Spleen (tissue), 7 donors: ENCODE data around the gene MEIS1.

Source experiments
- POLR2AphosphoS5 ChIP-seq, 3 donors: sonication (generic); formaldehyde crosslinking; IDR thresholded peaks; one replicate each; pipeline ENCODE4 v1.5.1; 2017; ENCODE audit warnings: antibody characterized with exemption in 3 of 3
- TF ChIP-seq, protein P1 (sequence below), 11 experiments: fragments of 200-600 bp in 7 of 11; fragments of 450-650 bp in 4 of 11; sonication (generic) in 4 of 11; IDR thresholded peaks in 8 of 11; conservative IDR thresholded peaks in 3 of 11; 1 replicate in 7 of 11; 2 replicates in 4 of 11; pipeline versions ENCODE4 v1.4.0 to v1.8.0; 2016 to 2021; ENCODE audit warnings: antibody characterized with exemption in 11 of 11, inconsistent platforms in 4 of 11, mild to moderate bottlenecking in 1 of 11
- donor health status: DM: no; HTN: no; CAD: no; lungs with moderate emphysema.
- donor health status: DM: no; HTN: no; CAD: no.
- donor health status: DM: no; HTN: no; CAD: no.

GRCh38 chr2:66534461-66534860 is 99.5 kb downstream of the MEIS1 start:
- TF ChIP-seq, protein P1, sequence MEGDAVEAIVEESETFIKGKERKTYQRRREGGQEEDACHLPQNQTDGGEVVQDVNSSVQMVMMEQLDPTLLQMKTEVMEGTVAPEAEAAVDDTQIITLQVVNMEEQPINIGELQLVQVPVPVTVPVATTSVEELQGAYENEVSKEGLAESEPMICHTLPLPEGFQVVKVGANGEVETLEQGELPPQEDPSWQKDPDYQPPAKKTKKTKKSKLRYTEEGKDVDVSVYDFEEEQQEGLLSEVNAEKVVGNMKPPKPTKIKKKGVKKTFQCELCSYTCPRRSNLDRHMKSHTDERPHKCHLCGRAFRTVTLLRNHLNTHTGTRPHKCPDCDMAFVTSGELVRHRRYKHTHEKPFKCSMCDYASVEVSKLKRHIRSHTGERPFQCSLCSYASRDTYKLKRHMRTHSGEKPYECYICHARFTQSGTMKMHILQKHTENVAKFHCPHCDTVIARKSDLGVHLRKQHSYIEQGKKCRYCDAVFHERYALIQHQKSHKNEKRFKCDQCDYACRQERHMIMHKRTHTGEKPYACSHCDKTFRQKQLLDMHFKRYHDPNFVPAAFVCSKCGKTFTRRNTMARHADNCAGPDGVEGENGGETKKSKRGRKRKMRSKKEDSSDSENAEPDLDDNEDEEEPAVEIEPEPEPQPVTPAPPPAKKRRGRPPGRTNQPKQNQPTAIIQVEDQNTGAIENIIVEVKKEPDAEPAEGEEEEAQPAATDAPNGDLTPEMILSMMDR (IDR thresholded peaks at IDR 0.05 in 8 of 11, conservative IDR thresholded peaks at IDR 0.05 in 3 of 11): no peak
- no peak for TF ChIP-seq POLR2AphosphoS5 (IDR thresholded peaks at IDR 0.05)
